ENCODE data around the gene DAPK2.
A peak's percentile ranks its signal among the peaks of the same experiment; 100 is the strongest.
"Not testable (repeated sequence)": the region's sequence is repeated elsewhere in the genome, so short reads cannot be mapped to it uniquely, and the experiment has no call there.

DAPK2 gene

DNA sequence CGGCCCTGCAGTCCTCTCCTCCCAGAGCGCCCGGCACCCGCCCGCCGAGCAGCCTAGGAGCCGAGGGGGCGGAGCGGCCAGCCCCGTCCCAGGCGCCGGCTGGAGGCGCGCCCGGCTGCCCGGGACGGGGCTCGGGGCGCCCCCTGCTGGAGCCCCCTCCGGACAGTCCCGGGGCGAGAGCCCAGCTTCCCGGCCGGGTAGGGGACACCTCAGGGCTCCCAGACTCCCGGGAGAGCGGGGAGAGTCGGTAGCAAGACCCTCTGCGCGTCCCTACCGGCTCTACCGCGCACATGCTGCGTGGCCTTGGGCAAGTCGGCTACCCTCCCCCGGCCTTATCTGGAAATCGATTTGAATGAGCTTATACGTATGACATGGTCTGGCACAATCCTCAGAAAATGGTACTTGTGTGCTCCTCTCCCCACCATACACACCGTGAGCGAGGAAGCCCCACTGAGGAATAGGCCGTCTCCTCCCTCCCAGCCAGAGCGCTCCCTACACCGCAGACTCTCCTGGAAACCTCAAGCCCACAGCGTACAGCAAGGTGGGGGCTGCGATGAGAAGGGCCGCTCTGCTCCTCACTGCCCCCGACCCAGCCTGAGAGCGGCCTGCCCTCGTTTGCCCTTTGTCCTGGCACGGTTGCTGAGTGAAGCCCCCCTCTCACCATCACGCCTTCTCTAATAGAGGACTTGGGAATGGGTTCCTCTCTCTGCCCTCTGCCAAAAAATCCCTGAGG, at the start of gene DAPK2:
DAPK2 (minus strand) TSS at position 65 of the 733 bp plus-strand sequence. CDS start 6,224 bp downstream, outside the sequence.
- DNase-seq = peak; percentile 79

DNA sequence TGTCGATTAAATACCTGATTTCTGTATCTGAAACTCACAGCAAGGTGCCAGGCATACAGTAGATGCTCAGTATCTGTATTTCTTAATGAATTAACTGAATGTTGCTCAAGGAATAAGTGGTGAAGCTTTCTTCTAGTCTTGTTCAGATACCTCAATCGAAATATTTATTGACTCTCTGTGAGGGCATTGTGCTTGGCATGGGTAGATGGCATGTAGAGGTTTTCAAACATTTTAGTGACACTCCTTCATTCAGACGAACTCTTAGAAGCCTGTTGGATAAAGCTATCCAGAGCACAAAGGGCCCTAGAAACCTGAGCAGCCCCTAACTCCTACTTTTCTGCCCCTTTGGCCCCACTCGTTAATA, 49.1 kb upstream of the DAPK2 start:
- no peak for DNase-seq

DNA sequence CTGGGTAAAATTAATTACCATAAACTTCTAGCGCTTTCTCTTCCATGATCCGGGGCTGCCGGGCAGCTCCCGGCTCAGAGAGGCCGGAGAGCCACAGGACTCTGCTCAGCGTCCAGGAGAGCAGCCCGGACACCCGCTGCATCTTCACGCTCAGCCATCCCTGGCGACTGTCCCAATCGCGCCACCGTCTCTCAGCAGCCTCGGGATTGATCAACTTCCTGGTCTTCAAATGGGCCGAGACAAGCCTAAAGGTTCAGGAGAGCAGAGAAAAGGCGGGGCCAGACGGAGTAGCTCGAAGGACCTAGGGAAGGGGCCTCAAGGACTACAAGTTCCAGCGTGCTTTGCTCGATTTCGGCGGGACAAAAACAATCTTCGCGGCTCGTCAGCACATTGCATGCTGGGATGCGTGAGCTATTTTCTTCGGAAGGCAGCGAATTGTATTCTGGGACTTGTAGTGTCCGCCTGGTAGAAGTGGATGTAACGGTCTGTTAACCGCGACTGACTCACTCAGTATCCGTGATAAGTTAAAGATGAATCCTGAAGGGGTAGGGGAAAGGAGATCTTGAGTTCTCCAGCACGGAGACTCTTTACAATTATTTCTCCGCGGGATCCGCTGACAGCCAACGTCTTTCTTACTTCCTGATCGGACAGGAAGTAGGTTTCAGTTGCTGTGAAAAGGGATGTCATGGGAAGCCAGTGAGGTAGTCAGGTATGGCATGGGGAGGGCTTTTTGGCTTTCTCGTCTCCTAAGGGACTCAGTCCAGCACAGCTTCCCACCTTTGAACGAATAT, 47.5 kb upstream of the DAPK2 start, which contains the start of gene CIAO2A:
CIAO2A (minus strand) TSS at position 212 of the 791 bp plus-strand sequence; CDS start at position 142, 70 bp downstream.
- peak; percentile 94 for DNase-seq

DNA sequence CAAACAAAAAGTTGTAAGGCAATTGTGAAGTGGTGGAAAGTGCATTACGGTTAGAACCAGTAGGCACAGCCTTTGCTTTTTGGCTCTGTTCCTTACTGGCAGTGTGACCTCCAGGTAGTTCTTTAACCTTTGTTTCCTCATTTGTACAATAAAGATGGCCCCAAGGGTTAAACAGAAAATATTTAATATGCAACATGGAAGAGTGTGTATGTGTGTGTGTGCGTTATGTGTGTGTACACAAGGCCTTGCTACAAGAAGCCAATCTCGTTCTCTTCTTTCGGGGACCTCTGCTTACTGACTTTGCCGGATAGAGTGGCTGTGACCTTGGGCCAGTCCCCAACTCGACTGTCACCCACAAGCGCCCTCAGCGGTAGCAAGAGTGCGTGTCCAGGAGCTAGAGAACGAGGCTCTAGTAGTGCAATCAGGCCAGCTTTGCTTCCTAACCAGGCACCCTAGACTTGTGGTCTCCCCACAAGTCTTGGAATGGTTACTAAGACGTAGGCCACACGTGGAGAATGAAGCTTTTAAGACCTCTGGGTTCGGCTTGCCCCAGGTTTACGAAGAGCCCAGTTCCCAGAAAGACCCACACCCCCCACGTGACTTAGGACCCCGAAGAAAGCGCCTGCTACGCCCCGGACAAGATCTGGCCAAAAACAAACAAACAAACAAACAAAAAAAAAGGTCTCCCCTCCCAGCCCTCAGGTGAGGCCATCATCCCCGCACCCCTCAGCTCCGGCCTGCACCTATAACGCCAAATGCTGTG, 46.8 kb upstream of the DAPK2 start:
- DNase-seq = peak; percentile 27

DNA sequence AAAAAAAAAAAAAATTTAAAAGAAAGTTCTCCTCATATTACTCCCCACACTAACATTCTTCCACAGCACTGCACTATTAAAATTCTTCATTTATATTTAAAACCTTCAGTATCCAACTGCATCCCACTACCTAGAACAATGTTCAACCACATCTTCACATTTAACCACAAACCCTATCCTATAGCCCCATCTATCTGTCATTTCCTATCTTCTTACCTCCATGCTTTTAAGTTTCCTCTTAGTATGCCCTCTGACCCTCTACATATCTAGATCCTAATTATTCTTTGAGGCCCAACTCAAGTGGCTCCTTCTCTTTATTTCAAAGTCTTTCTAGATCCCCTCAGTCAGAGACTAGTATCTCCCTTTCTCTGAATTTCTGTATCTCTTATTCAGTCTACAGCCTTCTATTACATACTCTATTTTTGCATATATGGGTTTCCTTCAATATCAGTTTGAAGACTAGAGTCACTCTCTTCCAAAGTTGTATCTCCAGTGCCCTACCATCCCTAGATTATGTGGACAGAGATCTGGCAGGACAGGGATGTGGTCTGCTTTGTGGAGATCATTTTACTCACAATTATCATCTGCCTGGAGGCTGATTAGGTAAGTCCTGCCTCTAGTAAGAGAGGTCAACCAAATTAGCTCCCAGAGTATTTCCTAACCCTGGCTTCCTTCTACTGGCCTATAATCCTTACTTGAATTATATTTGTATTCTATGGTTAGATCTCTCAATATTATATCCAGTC, 46.0 kb upstream of the DAPK2 start:
- DNase-seq = no peak

DNA sequence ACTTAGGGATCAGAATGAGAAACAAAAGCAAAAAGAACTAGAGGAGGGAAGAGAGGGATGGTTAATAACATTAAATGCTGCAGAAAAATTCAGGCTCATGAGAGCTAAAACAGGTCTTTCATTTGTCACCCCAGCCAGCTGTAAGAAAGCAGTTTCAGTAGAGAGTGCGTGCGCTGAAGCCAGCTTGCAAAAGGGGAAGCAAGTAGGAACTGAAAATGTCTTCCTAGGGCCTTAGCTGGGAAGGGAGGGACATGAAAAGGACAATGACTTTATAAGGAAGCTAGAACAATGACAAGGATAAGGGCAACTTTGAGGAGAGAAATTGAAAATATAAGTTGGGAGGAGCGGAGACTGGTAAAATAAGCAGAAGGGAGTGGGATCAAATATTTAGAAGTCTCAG, 44.2 kb upstream of the DAPK2 start:
- DNase-seq = no peak

DNA sequence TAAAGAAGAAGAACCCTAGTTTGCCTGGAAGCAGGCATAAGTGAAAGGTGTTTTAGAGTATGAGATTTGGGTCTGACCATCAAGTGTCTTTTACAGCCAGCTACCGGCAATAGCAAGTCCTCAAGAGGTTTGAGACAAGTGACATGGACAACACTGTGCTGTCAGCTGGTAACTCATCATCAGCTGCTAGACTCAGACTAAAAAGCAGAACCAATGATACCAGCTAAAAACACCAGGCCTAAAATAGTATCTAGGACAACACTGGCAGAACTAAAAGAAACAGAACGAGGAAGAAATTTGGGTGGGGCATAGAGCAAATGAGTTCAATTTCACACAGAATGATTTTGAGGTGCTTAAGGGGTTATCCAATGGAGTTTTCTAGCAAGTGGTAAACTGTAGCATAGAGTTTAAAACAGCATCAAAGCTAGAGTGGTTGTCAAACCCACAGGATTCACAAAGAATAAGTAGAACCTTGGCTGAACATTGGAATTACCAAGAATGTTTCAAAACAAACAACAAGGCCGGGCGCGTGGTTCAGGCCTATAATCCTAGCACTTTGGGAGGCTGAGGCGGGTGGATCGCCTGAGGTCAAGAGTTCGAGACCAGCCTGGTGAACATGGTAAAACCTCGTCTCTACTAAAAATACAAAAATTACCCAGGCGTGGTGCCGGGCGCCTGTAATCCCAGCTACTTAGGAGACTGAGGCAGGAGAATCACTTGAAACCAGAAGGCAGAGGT, 43.4 kb upstream of the DAPK2 start:
- no peak for DNase-seq

DNA sequence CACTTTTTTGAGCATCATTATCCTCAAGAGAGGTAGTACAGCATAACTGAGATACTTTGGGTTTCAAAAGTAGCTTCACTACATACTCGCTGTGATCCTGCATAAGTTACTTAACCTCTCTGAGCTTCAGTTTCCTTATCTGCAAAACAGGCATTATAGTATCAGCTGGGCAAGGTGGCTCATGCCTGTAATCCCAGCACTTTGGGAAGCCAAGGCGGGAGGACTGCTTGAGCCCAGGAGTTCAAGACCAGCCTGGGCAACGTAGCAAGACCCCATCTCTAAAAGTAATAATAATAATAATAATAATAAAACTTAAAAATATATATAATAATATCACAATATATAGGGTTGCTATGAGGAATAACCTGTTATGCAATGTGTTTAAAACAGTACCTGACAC, 36.5 kb upstream of the DAPK2 start:
- no peak for DNase-seq

DNA sequence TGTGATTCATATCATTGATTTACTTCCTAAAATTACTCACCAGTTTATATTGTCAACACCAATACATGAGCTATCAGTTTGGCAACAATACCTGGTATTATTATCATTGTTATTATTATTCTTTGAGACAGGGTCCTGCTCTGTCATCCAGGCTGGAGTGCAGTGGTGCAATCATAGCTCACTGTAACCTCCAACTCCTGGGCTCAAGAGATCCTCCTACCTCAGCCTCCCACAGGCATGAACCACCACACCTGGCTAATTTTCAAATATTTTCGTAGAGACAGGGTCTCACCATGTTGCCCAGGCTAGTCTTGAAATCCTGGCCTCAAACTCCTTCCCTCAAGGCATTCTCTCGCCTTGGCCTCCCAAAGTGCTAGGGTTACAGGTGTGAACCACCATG, 27.2 kb upstream of the DAPK2 start:
- DNase-seq = not testable (repeated sequence)

DNA sequence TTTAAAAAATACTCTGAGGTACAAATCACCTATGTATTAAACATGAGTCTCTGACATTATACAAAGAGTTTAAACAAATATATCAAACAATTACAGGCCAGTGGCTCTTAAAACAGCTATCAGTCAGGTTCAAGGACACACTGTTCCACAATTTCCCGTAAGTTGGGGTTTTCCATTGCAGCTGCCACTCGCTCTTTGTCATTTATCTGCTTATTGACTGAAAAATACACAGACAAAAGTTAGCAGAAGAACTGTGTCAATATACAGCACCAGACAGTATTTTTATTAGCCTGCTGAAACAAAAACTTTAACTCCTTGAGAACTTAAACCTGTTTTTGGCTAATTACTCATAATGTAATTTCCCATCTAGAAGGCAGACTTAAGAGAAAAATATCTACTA, 26.5 kb upstream of the DAPK2 start:
- no peak for DNase-seq

DNA sequence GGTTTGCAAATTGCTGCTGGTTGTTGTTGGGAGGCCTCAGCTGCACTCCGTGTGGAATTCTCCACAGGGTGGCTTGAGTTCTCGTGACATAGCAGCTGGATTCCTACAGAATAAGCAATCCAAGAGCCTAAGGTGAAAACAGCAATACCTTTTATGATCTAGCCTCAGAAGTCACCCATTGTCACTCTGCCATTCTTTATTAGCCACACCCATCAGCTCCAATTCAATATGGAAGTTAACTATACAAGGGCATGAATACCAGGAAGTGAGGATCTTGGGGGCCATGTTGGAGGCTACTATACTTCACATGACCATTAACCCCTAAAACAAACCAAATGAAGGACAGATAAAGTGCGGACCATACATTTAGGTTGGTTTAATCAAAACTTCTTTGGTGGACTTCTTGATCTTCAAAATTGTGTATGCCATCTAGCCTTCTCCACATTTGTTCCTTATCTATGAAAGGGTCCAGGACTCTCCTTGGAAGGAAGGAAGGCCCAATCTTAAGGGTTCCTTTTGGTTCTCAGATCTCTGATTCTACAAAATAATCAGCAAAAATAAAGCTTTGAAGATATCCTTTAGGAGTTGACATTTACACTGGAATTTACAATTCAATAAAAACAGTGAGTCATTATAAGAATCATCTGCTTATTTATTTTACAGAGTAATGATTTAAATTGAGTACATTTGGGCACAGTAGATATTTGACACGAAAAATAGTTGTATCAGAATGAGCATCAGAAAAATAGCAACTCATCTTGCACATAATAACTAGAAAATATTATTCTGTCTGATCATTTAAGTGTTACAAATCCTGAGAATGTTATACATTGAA, 25.9 kb upstream of the DAPK2 start:
- DNase-seq = no peak

DNA sequence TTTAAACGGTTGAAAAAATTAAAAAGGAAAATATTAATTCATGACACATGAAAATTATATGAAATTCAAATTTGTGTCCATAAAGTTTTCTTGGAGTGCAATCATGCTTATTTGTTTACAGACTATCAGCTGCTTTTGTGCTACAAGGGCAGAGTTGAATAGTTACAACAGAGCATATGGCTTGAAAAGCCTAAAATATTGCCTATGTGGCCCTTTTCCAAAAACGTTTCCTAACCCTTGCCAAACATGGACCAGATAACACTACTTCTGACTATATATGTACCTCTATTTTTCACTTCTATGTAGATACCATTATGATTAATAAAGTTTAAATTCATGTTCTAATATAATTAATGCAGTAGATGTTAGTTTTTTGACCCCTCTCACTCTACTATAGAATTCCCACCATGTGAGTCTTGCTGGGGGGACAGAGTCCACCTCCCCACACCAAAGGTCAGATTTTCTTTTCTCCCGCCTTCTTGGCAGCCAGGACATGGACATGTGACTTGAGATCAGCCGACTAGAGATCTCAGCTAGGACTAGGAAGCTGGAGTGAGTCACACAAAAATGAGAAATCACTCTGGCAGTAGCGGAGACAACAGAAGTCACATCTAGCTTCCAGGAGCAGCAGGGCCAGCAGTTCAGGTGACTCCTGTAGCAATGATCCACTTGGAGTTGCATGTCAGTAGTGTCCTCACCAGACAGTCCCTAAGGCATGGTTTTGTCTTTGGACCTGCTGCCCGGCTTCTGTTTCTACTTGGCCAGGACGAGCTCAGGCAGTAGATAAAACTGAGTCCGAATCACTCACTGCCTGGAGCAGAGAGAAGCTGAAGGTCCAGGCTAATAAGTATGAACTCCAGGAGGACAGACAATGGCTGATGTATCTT, 24.9 kb upstream of the DAPK2 start:
- DNase-seq = no peak

DNA sequence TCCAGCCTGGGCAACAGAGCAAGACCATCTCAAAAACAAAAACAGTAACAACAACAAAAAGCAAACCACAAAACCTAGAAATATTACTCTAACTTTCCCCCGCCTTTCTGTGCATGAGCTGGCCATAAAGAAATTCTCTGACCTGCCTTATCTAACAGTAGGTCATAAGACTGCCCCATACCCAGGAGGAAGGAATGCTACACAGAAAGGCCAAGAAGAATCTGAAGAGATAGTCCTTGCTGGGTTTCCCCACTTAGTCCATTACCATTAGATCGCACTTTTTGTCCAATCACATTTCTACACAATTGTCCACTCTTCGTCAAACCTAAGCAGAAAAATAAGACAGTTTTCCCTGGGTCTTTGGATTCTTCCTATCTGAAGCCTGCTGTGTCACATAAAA, 23.8 kb upstream of the DAPK2 start:
- no peak for DNase-seq

DNA sequence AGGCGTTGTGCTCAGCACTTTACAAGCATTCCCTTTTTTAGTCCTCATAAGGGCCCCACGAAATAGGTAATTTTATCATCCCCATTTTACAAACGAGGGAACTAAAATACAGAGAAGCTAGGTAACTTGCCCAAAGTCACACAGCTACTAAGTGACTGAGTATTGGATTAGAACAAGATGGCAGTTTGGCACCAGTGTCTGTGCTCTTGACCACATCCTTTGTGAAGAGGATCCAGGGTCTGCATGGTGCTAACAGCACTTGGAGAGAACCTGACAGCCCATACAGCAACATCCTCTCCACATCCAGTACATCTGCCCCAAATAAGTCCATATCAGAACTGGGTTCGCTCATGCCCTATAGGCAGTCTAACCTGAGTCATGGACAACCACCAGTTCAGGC, 21.8 kb upstream of the DAPK2 start:
- no peak for DNase-seq

DNA sequence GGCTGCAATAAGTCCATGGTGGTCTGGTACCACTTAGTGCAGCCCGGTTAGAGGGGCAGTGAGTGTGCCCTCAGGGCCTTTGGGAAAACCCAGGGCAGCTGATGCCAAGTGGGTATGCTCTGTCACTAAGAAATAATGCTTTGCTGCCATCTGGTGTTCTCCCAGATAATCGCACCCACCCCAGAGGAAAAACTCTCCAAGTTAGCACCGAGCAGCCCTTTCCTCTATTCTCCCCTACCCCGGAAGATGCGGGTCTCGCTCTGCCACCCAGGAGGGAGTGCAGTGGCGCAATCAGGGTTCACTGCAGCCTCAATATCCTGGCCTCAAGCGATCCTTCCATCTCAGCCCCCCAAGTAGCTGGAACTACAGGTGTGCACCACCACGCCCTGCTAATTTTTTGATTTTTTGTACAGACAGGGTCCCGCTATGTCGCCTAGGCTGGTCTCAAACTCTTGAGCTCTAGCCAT, 21.3 kb upstream of the DAPK2 start:
- peak; percentile 73 for DNase-seq

DNA sequence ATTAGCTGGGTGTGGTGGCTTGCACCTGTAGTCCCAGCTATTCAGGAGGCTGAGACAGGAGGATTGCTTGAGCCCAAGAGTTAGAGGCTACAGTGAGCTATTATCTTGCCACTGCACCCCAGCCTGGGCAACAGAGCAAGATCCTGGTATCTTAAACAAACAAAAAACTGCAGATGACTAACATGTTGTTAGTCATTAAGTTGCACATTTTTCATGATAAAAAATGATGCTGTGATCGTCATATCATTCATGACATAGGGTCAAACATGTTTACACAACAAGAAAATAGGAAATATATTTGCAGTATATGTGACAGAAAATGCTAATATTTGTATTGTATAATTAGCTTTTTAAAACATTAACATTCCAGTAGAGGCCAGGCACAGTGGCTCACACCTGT, 20.2 kb upstream of the DAPK2 start:
- DNase-seq = no peak

DNA sequence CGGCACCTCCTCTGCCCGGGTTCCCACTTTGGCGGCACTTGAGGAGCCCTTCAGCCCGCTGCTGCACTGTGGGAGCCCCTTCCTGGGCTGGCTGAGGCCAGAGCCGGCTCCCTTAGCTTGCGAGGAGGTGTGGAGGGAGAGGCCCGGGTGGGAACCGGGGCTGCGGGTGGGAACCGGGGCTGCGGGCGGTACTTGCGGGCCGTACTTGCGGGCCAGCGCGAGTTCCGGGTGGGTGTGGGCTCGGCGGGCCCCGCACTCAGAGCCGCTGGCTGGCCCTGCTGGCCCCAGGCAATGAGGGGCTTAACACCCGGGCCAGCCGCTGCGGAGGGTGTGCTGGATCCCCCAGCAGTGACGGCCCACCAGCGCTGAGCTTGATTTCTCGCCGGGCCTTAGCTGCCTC, 14.4 kb upstream of the DAPK2 start:
- DNase-seq = no peak

DNA sequence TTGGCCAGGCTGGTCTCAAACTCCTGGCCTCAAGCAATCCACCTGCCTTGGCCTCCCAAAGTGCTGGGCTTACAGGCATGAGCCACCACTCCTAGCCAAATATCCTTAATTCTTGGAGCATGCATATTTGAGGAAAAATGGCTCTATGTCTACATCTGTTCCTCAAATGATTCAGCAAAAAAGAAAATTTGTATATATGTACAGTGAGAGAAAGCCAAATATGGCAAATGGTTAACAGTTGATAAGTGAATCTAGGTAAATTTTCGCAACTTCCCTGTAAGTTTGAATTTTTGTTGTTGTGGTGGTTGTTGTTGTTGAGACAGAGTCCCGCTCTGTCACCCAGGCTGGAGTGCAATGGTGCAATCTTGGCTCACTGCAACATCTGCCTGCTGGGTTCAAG, 12.8 kb upstream of the DAPK2 start:
- DNase-seq = not testable (repeated sequence)

DNA sequence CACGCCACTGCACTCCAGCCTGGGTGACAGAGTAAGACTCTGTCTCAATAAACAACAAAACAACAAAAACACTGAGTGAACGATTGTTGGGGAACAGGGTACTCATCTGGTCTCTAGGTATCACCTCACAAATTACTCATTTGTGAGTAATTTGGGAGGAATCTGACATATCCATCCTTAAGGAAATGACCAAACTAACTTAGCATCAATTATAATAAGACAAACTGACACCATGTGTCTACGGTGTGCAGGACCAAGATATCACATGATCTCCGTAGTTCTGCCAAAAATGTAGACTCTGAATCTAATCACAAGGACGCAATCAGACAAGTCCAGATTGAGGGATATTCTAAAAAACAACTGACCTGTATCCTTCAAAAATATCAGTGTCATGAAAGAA, 12.0 kb upstream of the DAPK2 start:
- no peak for DNase-seq

DNA sequence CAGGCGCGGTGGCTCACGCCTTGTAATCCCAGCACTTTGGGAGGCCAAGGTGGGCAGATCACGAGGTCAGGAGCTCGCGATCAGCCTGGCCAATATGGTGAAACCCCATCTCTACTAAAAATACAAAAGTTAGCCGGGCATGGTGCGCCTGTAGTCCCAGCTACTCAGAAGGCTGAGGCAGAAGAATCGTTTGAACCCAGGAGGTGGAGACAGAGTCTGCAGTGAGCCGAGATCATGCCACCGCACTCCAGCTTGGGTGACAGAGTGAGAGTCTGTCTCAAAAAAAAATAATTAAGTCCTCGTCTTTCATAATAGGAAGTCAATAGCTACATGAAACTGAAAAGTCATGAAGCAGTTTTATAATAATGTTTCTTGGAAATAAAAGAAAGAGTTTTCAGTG, 7.4 kb upstream of the DAPK2 start:
- not testable (repeated sequence) for DNase-seq

Measured in CD4-positive, alpha-beta T cell treated with Interleukin-6 for 4 hours (primary cell).